ENCODE measurements around the gene STRN4. TPM values are rescaled to one million over a fixed set of nuclear protein-coding genes. Genes with fewer than 3 reads are reported as not detected.
A peak's percentile ranks its signal among the peaks of the same experiment; 100 is the strongest.

The STRN4 gene
- total RNA-seq, 1 donor from 2014 or later = 68.5 TPM

- H3K27me3 ChIP-seq = no peaks in the 10 kb centered on the region
- peaks cover 42% of the 10 kb centered on the region for H3K36me3 ChIP-seq
- peaks cover 47% of the 10 kb centered on the region for H3K4me1 ChIP-seq
- TF ChIP-seq CTCF (IDR thresholded peaks at IDR 0.05) = no peak
- DNase-seq (peak; percentile 70), ATAC-seq (peak; percentile 60)
- no peaks in the 10 kb centered on the region for H3K9me3 ChIP-seq
- intact Hi-C loops (cut with DNase I) = no loop called here
- H3K27ac ChIP-seq = peak overlapping the region; percentile 55
- H3K4me3 ChIP-seq = no peak overlapping the region
Observed at GRCh38 chr19:46739290-46739771, 6.9 kb downstream of the STRN4 start.

- peaks cover 58% of the 10 kb centered on the region for H3K36me3 ChIP-seq
- no peaks in the 10 kb centered on the region for H3K27me3 ChIP-seq
- peak overlapping the region; percentile 55 for H3K27ac ChIP-seq
- H3K9me3 ChIP-seq = no peaks in the 10 kb centered on the region
- peak; percentile 57 for DNase-seq
- peaks cover 37% of the 10 kb centered on the region for H3K4me1 ChIP-seq
- no peak for TF ChIP-seq CTCF (IDR thresholded peaks at IDR 0.05)
- intact Hi-C loops (cut with DNase I) = no loop called here
- H3K4me3 ChIP-seq = no peak overlapping the region
- ATAC-seq = no peak
Observed at GRCh38 chr19:46737761-46738171, 8.5 kb downstream of the STRN4 start.

GRCh38 chr19:46737298-46737654 is 9.0 kb downstream of the STRN4 start:
- H3K27me3 ChIP-seq = no peaks in the 10 kb centered on the region
- no peaks in the 10 kb centered on the region for H3K9me3 ChIP-seq
- no peak overlapping the region for H3K4me3 ChIP-seq
- TF ChIP-seq CTCF (IDR thresholded peaks at IDR 0.05) = no peak
- peak overlapping the region; percentile 55 for H3K27ac ChIP-seq
- ATAC-seq (no peak), DNase-seq (no peak)
- H3K36me3 ChIP-seq = peaks cover 63% of the 10 kb centered on the region
- intact Hi-C loops (cut with DNase I) = no loop called here
- peaks cover 41% of the 10 kb centered on the region for H3K4me1 ChIP-seq

DNA sequence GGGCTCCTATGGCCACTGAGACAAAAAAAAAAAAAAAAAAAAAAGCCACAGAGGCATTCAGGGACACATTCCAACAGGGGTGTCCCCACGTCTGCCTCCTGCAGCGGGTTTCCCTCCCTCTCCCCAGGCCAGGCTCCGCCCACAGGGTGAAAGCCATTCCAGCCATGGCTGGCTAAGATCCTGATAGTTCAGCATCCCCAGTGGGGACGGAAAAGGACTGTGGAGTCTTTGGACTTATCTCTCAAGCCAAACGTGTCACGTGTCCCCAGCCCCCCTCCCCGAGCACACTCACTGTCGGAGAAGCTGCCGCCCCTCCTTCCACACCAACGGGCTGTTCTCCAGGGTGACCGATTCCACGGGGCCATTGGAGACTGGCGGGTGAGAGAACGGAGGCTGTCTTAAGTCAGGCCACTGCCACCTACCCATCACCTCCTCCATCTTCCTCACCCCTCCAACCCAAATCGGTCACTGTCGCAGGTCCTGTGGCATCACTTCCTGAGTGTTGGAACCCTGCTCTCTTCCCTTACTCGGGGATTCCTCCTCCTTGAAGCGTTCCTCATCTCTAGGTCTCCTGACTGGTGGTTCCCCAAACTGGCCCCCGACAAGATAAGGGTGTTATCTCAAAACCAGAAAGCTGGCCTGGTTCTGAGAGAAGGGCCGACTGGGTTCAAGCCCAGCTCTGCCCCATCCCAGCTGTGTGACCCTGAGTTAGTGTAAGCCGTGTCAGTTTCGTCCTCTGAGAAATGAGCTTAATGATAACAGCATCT is 9.5 kb downstream of the STRN4 start:
- intact Hi-C loops (cut with DNase I) = no loop called here
- DNase-seq (peak; percentile 63), ATAC-seq (no peak)
- H3K27ac ChIP-seq = no peak overlapping the region
- H3K36me3 ChIP-seq = peaks cover 66% of the 10 kb centered on the region
- H3K27me3 ChIP-seq = no peaks in the 10 kb centered on the region
- no peaks in the 10 kb centered on the region for H3K9me3 ChIP-seq
- H3K4me3 ChIP-seq = no peak overlapping the region
- TF ChIP-seq CTCF (IDR thresholded peaks at IDR 0.05) = no peak
- H3K4me1 ChIP-seq = peaks cover 43% of the 10 kb centered on the region

DNA sequence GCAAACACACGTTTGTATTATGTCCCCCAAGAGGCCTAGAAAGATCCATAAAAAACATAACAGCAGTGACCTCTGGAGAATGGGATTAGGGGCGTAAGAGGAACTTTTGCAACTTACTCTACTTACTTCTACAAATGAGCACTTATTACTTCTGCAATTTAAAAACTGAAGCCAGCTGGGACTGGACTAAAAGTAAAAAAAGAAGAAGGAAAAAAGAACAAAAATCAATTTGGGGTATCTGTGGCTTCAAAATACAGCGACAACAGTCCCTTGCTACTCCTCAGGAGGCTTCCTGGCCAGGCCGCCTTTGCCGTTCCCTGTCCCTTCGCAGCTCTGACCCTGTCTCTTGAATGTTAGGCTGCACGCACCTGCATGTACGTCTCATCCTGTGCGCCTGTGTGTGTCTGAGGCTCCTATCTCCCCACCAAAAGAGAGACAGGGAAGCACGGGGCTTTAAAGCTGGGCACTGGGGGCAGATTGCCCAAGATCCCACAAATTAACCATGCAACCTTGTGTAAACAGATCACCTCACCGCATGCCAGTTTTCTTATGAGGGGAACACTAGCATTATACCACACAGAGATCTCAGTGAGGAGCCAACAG is 12.5 kb downstream of the STRN4 start:
- peaks cover 85% of the 10 kb centered on the region for H3K36me3 ChIP-seq
- no peak for TF ChIP-seq CTCF (IDR thresholded peaks at IDR 0.05)
- no peak for DNase-seq
- H3K27ac ChIP-seq = peak overlapping the region; percentile 60
- H3K9me3 ChIP-seq = no peaks in the 10 kb centered on the region
- intact Hi-C loops (cut with DNase I) = no loop called here
- no peak overlapping the region for H3K4me3 ChIP-seq
- ATAC-seq = no peak
- no peaks in the 10 kb centered on the region for H3K27me3 ChIP-seq
- peaks cover 35% of the 10 kb centered on the region for H3K4me1 ChIP-seq
